HG03060 (cell line): ENCODE measurements around the gene USP17L15.
"Not testable (repeated sequence)": the region's sequence is repeated elsewhere in the genome, so short reads cannot be mapped to it uniquely, and the experiment has no call there.

Source experiments
- ATAC-seq: cut with Tn5 transposase; IDR thresholded peaks from one replicate; pipeline ENCODE4 v1.9.1; 2021; ENCODE audit warnings: low read depth, moderate number of reproducible peaks; ENCODE audit not compliant: unreplicated experiment

Gene USP17L15, protein sequence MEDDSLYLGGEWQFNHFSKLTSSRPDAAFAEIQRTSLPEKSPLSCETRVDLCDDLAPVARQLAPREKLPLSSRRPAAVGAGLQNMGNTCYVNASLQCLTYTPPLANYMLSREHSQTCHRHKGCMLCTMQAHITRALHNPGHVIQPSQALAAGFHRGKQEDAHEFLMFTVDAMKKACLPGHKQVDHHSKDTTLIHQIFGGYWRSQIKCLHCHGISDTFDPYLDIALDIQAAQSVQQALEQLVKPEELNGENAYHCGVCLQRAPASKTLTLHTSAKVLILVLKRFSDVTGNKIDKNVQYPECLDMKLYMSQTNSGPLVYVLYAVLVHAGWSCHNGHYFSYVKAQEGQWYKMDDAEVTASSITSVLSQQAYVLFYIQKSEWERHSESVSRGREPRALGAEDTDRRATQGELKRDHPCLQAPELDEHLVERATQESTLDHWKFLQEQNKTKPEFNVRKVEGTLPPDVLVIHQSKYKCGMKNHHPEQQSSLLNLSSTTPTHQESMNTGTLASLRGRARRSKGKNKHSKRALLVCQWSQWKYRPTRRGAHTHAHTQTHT

DNA sequence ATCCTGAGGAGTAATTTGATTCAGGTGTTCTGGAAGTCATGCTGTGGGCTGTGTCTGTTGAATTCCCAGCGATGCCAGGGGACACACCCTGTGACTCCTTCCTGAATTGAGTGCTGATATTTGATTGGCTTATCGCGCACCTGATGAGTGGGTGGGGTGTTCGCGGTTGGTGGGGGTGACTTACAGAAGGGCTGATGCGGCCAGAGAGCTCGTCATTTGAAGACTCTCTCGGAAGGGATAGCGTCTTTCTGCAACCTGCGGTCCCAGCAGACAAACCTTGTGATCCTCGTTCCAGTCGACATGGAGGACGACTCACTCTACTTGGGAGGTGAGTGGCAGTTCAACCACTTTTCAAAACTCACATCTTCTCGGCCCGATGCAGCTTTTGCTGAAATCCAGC lies at the start of gene USP17L15:
USP17L15 (plus strand) TSS at position 301 of the 400 bp plus-strand sequence; CDS start at position 301, 0 bp downstream.
- ATAC-seq = not testable (repeated sequence)

DNA sequence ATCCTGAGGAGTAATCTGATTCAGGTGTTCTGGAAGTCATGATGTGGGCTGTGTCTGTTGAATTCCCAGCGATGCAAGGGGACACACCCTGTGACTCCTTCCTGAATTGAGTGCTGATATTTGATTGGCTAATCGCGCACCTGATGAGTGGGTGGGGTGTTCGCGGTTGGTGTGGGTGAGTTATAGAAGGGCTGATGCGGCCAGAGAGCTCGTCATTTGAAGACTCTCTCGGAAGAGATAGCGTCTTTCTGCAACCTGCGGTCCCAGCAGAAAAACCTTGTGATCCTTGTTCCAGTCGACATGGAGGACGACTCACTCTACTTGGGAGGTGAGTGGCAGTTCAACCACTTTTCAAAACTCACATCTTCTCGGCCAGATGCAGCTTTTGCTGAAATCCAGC lies 23.8 kb upstream of the USP17L15 start, which contains the start of gene USP17L10:
USP17L10 (plus strand) TSS at position 301 of the 400 bp plus-strand sequence; CDS start at position 301, 0 bp downstream.
- ATAC-seq = not testable (repeated sequence)

DNA sequence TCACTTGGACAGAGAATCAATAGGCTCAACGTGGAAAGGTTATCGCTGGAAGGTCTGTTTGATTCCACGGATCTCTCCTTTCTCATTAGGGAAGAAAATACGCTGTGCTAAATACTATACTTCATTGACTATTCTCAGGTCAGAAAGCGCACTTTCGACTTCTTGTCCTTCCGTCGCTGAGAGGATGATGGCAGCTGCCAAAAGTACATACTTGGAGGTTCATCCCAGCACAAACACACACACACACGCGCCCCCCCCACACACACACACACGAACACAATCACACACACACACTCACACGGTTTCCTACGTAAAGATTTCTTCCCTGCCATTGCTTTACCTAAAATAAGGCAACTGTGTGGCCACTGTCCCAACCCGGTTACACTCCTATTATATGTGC lies 19.5 kb upstream of the USP17L15 start:
- not testable (repeated sequence) for ATAC-seq

DNA sequence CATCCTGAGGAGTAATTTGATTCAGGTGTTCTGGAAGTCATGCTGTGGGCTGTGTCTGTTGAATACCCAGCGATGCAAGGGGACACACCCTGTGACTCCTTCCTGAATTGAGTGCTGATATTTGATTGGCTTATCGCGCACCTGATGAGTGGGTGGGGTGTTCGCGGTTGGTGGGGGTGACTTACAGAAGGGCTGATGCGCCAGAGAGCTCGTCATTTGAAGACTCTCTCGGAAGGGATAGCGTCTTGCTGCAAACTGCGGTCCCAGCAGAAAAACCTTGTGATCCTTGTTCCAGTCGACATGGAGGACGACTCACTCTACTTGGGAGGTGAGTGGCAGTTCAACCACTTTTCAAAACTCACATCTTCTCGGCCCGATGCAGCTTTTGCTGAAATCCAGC lies 19.1 kb upstream of the USP17L15 start, which contains the start of gene USP17L11:
USP17L11 (plus strand) TSS at position 301 of the 400 bp plus-strand sequence; CDS start at position 301, 0 bp downstream.
- ATAC-seq = not testable (repeated sequence)

DNA sequence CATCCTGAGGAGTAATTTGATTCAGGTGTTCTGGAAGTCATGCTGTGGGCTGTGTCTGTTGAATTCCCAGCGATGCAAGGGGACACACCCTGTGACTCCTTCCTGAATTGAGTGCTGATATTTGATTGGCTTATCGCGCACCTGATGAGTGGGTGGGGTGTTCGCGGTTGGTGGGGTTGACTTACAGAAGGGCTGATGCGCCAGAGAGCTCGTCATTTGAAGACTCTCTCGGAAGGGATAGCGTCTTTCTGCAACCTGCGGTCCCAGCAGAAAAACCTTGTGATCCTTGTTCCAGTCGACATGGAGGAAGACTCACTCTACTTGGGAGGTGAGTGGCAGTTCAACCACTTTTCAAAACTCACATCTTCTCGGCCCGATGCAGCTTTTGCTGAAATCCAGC lies 14.3 kb upstream of the USP17L15 start, which contains the start of gene USP17L12:
USP17L12 (plus strand) TSS at position 301 of the 400 bp plus-strand sequence; CDS start at position 301, 0 bp downstream.
- ATAC-seq = not testable (repeated sequence)

DNA sequence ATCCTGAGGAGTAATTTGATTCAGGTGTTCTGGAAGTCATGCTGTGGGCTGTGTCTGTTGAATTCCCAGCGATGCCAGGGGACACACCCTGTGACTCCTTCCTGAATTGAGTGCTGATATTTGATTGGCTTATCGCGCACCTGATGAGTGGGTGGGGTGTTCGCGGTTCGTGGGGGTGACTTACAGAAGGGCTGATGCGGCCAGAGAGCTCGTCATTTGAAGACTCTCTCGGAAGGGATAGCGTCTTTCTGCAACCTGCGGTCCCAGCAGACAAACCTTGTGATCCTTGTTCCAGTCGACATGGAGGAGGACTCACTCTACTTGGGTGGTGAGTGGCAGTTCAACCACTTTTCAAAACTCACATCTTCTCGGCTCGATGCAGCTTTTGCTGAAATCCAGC lies 9.6 kb upstream of the USP17L15 start, which contains the start of gene USP17L13:
USP17L13 (plus strand) TSS at position 301 of the 400 bp plus-strand sequence; CDS start at position 301, 0 bp downstream.
- not testable (repeated sequence) for ATAC-seq

DNA sequence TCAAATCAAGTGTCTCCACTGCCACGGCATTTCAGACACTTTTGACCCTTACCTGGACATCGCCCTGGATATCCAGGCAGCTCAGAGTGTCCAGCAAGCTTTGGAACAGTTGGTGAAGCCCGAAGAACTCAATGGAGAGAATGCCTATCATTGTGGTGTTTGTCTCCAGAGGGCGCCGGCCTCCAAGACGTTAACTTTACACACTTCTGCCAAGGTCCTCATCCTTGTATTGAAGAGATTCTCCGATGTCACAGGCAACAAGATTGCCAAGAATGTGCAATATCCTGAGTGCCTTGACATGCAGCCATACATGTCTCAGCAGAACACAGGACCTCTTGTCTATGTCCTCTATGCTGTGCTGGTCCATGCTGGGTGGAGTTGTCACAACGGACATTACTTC lies 3.9 kb upstream of the USP17L15 start:
- not testable (repeated sequence) for ATAC-seq

DNA sequence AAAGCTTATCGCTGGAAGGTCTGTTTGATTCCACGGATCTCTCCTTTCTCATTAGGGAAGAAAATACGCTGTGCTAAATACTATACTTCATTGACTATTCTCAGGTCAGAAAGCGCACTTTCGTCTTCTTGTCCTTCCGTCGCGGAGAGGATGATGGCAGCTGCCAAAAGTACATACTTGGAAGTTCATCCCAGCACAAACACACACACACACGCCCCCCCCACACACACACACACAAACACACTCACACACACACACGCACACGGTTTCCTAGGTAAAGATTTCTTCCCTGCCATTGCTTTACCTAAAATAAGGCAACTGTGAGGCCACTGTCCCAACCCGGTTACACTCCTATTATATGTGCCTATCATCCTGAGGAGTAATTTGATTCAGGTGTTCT lies 4.3 kb downstream of the USP17L15 start:
- not testable (repeated sequence) for ATAC-seq

DNA sequence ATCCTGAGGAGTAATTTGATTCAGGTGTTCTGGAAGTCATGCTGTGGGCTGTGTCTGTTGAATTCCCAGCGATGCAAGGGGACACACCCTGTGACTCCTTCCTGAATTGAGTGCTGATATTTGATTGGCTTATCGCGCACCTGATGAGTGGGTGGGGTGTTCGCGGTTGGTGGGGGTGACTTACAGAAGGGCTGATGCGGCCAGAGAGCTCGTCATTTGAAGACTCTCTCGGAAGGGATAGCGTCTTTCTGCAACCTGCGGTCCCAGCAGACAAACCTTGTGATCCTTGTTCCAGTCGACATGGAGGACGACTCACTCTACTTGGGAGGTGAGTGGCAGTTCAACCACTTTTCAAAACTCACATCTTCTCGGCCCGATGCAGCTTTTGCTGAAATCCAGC lies 9.4 kb downstream of the USP17L15 start, which contains the start of gene USP17L17:
USP17L17 (plus strand) TSS at position 301 of the 400 bp plus-strand sequence; CDS start at position 301, 0 bp downstream.
- ATAC-seq = not testable (repeated sequence)

DNA sequence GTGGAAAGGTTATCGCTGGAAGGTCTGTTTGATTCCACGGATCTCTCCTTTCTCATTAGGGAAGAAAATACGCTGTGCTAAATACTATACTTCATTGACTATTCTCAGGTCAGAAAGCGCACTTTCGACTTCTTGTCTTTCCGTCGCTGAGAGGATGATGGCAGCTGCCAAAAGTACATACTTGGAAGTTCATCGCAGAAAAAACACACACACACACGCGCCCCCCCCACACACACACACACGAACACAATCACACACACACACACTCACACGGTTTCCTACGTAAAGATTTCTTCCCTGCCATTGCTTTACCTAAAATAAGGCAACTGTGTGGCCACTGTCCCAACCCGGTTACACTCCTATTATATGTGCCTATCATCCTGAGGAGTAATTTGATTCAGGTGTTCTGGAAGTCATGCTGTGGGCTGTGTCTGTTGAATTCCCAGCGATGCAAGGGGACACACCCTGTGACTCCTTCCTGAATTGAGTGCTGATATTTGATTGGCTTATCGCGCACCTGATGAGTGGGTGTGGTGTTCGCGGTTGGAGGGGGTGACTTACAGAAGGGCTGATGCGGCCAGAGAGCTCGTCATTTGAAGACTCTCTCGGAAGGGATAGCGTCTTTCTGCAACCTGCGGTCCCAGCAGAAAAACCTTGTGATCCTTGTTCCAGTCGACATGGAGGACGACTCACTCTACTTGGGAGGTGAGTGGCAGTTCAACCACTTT lies 13.9 kb downstream of the USP17L15 start, which contains the start of gene USP17L18:
USP17L18 (plus strand) TSS at position 678 of the 728 bp plus-strand sequence; CDS start at position 678, 0 bp downstream.
- not testable (repeated sequence) for ATAC-seq

DNA sequence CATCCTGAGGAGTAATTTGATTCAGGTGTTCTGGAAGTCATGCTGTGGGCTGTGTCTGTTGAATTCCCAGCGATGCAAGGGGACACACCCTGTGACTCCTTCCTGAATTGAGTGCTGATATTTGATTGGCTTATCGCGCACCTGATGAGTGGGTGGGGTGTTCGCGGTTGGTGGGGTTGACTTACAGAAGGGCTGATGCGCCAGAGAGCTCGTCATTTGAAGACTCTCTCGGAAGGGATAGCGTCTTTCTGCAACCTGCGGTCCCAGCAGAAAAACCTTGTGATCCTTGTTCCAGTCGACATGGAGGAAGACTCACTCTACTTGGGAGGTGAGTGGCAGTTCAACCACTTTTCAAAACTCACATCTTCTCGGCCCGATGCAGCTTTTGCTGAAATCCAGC lies 18.9 kb downstream of the USP17L15 start, which contains the start of gene USP17L19:
USP17L19 (plus strand) TSS at position 301 of the 400 bp plus-strand sequence; CDS start at position 301, 0 bp downstream.
- ATAC-seq = not testable (repeated sequence)

DNA sequence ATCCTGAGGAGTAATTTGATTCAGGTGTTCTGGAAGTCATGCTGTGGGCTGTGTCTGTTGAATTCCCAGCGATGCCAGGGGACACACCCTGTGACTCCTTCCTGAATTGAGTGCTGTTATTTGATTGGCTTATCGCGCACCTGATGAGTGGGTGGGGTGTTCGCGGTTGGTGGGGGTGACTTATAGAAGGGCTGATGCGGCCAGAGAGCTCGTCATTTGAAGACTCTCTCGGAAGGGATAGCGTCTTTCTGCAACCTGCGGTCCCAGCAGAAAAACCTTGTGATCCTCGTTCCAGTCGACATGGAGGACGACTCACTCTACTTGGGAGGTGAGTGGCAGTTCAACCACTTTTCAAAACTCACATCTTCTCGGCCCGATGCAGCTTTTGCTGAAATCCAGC lies 23.6 kb downstream of the USP17L15 start, which contains the start of gene USP17L20:
USP17L20 (plus strand) TSS at position 301 of the 400 bp plus-strand sequence; CDS start at position 301, 0 bp downstream.
- not testable (repeated sequence) for ATAC-seq

DNA sequence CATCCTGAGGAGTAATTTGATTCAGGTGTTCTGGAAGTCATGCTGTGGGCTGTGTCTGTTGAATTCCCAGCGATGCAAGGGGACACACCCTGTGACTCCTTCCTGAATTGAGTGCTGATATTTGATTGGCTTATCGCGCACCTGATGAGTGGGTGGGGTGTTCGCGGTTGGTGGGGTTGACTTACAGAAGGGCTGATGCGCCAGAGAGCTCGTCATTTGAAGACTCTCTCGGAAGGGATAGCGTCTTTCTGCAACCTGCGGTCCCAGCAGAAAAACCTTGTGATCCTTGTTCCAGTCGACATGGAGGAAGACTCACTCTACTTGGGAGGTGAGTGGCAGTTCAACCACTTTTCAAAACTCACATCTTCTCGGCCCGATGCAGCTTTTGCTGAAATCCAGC lies 28.4 kb downstream of the USP17L15 start, which contains the start of gene USP17L21:
USP17L21 (plus strand) TSS at position 301 of the 400 bp plus-strand sequence; CDS start at position 301, 0 bp downstream.
- ATAC-seq = not testable (repeated sequence)

DNA sequence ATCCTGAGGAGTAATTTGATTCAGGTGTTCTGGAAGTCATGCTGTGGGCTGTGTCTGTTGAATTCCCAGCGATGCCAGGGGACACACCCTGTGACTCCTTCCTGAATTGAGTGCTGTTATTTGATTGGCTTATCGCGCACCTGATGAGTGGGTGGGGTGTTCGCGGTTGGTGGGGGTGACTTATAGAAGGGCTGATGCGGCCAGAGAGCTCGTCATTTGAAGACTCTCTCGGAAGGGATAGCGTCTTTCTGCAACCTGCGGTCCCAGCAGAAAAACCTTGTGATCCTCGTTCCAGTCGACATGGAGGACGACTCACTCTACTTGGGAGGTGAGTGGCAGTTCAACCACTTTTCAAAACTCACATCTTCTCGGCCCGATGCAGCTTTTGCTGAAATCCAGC lies 33.1 kb downstream of the USP17L15 start, which contains the start of gene USP17L22:
USP17L22 (plus strand) TSS at position 301 of the 400 bp plus-strand sequence; CDS start at position 301, 0 bp downstream.
- ATAC-seq = not testable (repeated sequence)

DNA sequence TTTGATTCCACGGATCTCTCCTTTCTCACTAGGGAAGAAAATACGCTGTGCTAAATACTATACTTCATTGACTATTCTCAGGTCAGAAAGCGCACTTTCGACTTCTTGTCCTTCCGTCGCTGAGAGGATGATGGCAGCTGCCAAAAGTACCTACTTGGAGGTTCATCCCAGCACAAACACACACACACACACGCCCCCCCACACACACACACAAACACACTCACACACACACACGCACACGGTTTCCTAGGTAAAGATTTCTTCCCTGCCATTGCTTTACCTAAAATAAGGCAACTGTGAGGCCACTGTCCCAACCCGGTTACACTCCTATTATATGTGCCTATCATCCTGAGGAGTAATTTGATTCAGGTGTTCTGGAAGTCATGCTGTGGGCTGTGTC lies 37.5 kb downstream of the USP17L15 start:
- ATAC-seq = not testable (repeated sequence)
